ENCODE data around the gene GMPR2.

Gene GMPR2

DNA sequence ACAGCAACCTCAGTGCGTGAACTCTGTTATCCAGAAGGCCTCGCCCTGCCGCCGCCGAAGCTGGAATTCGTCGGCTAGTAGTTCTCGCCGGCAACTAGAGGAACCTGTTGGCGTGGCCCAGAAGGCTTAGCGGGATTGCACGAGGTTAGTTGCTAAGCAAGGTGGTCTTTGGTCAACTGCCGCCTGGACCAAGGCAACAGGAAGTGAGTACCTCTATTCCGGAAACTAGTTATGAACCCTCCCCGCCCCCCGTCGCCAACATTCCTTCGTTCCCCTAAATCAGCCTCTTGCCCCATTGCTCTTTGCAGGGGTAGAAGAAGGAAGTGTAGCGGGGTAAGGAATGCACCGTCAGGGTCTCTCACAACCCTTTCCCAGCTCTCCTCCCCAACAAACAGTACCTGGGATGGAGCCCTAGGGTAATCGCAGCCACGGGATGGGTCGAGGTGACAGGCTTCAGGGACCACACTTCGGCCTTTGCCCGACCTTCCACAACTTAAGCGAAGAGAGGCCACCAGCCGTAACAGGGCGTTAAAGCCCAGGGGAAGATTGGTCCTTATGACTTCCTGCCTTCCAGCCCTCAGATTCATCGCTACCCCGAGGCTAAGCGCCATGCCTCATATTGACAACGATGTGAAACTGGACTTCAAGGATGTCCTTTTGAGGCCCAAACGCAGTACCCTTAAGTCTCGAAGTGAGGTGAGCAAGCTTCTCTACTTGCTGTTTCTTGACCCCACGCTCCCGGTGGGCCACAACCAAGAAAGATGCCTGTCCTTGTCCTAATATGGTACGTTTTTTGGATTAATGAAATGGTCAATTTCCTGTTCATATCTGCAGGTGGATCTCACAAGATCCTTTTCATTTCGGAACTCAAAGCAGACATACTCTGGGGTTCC is at the start of gene GMPR2:
GMPR2 (plus strand) TSS at position 285 of the 893 bp plus-strand sequence; CDS start at position 610, 325 bp downstream.
- peak within 1 kb of the TSS; percentile 89 for H3K4me3 ChIP-seq (ENCODE audit: low read depth, low read length)
- DNase-seq (ENCODE audit: low read depth): no peak
- TF ChIP-seq CTCF (conservative IDR thresholded peaks at IDR 0.05; ENCODE audit: low read depth, low read length): no peak

GRCh38 chr14:24183014-24183481 is 49.7 kb upstream of the GMPR2 start:
- no peak for TF ChIP-seq CTCF (conservative IDR thresholded peaks at IDR 0.05; ENCODE audit: low read depth, low read length)

DNA sequence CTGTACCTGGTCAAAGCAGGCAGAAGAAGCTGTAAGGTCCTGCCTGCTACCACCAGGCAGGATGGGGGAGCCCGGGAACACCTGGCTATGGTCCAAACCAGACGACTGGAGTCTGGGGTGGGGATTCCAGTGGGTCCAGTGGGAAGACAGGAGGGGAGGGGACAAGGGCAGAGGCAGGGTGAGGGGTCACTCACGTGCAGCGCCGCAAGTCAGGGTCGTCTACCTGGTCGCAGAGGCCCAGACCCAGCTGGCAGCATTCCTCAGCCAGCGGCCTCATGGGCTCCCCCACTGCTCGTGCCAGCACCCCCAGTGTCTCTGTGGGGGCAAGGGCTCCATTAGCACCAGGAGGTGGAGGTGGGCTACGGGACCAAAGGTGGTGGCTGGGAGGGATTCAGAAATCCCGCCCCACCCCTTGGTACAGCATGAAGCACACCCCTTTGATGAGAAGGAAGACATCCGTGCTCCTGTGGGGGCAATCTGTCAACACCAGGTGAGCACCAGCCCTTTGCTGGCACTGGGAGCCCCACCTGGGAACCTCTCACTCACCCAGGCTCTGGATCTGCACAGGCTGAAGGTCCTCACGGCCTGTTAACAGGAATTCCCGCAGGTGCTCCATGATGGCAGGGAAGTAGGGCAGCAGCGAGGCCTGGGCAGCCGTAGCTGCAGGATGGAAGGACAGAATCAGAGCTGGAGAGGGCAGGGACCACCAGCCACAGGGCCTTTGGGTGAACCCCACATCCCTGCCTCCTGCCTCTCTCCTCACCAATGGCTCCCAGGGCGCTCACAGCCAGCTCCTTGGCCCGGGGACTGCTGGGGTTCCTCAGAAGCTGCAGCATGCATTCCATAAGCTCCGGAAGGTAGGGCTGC is 48.4 kb upstream of the GMPR2 start:
- H3K4me3 ChIP-seq (ENCODE audit: low read depth, low read length): no peak overlapping the region
- no peak for DNase-seq (ENCODE audit: low read depth)
- TF ChIP-seq CTCF (conservative IDR thresholded peaks at IDR 0.05; ENCODE audit: low read depth, low read length): no peak

More at GRCh38 chr14:24183014-24183481, 49.7 kb upstream of the GMPR2 start:
- no peak overlapping the region for H3K4me3 ChIP-seq (ENCODE audit: low read depth, low read length)
- DNase-seq (ENCODE audit: low read depth): no peak

DNA sequence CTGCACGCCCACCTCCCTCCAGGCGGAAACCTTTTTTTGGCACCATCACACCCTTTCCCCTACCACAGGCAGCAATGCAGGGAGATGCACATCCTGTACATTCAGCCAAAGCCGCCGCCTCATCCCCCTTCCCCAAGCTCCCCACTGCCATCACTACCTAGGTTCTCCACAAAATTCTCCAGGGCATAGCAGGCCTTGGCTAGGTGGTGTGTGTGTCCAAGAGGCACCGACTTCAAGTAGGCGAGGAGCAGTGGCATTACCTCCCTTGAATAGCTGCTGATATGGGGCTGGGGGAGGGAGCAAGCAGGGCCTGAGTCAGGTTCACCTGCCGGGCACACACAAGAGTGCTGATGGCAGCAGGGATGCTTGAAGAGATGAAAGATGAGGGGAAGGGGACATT is 47.7 kb upstream of the GMPR2 start:
- no peak for TF ChIP-seq CTCF (conservative IDR thresholded peaks at IDR 0.05; ENCODE audit: low read depth, low read length)
- DNase-seq (ENCODE audit: low read depth): no peak
- no peak overlapping the region for H3K4me3 ChIP-seq (ENCODE audit: low read depth, low read length)

DNA sequence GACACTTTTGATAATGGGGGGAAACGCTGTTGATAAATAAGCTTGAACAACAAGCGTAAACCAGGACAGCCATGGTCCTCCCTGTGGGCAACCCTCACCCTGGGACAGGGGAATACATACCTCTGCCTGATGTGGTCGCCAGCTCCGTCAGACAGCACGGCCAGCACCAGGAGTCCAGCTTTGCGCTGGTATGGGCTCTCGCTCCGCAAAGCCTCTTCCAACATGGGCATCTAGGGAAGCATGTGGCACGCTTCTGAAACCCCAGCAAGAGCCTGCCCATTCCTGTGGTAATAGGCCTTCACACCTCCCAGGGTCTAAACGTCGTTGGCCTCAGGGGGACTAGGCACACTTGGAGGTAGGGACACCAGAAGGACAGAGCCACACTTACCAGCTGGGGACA is 47.0 kb upstream of the GMPR2 start:
- no peak overlapping the region for H3K4me3 ChIP-seq (ENCODE audit: low read depth, low read length)
- no peak for TF ChIP-seq CTCF (conservative IDR thresholded peaks at IDR 0.05; ENCODE audit: low read depth, low read length)
- no peak for DNase-seq (ENCODE audit: low read depth)

DNA sequence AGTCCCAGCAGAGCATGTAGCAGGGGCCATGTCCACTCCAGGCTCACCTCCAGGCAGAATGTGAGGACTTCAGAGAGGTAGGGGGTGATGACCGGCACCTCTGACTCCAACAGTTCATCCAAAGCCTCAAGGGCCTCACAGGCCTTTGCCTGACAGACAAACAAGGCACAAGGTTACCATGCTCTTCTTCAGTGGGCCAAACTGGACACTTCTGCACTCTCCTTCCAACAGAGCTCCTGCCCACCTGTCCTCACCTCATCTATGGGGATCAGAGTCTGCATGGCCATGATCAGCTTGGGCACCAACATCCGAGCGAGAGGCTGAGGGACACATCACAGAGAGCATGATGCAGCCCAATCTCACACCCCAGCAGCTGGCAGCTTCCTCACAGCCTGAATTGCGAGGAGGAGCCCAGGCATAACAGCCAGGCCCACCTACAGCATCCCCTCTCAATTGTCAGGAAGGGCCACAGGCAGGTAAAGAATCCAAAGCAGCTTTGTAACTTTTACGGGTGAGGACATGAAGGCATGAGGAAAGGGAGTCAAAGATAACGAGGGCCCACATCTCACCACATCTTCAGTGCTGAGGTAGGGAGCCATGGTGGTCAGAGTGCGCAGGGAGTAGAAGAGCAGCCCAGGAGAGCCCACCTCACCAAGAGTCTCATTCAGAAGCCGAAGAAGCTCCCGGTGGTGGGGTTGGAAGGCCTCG is 45.7 kb upstream of the GMPR2 start:
- no peak for DNase-seq (ENCODE audit: low read depth)
- no peak for TF ChIP-seq CTCF (conservative IDR thresholded peaks at IDR 0.05; ENCODE audit: low read depth, low read length)
- no peak overlapping the region for H3K4me3 ChIP-seq (ENCODE audit: low read depth, low read length)

Data from choroid plexus epithelial cell (primary cell).